Ishikawa (cell line): ENCODE results near the gene SLC22A15.

Experiments used
- CEBPB ChIP-seq: IDR thresholded peaks from 2 replicates; pipeline ENCODE4 v1.6.1; 2012
- CREB1 ChIP-seq: IDR thresholded peaks from 2 replicates; pipeline ENCODE4 v1.6.1; 2012; ENCODE audit warnings: low read depth
- EGR1 ChIP-seq: IDR thresholded peaks from 2 replicates; pipeline ENCODE4 v1.6.1; 2012
- EP300 ChIP-seq: IDR thresholded peaks from 2 replicates; pipeline ENCODE4 v1.6.1; 2012; ENCODE audit warnings: borderline replicate concordance
- FOXM1 ChIP-seq: IDR thresholded peaks from 2 replicates; pipeline ENCODE4 v1.6.1; 2012; ENCODE audit warnings: low read depth, borderline replicate concordance
- MAX ChIP-seq: IDR thresholded peaks from 2 replicates; pipeline ENCODE4 v1.6.1; 2012
- NFIC ChIP-seq: IDR thresholded peaks from 2 replicates; pipeline ENCODE4 v1.6.1; 2012
- RAD21 ChIP-seq: IDR thresholded peaks from 2 replicates; pipeline ENCODE4 v1.6.1; 2012; ENCODE audit warnings: low read depth
- REST ChIP-seq: IDR thresholded peaks from 2 replicates; pipeline ENCODE4 v1.6.1; 2012; ENCODE audit warnings: low read depth, mild to moderate bottlenecking
- TAF1 ChIP-seq: IDR thresholded peaks from 2 replicates; pipeline ENCODE4 v1.6.1; 2012; ENCODE audit warnings: low read depth, mild to moderate bottlenecking
- TCF12 ChIP-seq: IDR thresholded peaks from 2 replicates; pipeline ENCODE4 v1.6.1; 2012; ENCODE audit warnings: low read depth
- TEAD4 ChIP-seq: IDR thresholded peaks from 2 replicates; pipeline ENCODE4 v1.6.1; 2012
- USF1 ChIP-seq: IDR thresholded peaks from 2 replicates; pipeline ENCODE4 v1.6.1; 2012
- YY1 ChIP-seq: IDR thresholded peaks from 2 replicates; pipeline ENCODE4 v1.6.1; 2012; ENCODE audit warnings: low read depth
- ZBTB7A ChIP-seq: IDR thresholded peaks from 2 replicates; pipeline ENCODE4 v1.6.1; 2012; ENCODE audit warnings: low read depth

SLC22A15 gene

GRCh38 chr1:116062201-116062600 lies 85.9 kb downstream of the SLC22A15 start:
- TF ChIP-seq EP300 (no peak), USF1 (no peak), EGR1 (no peak), REST (no peak), TCF12 (no peak), MAX (no peak), ZBTB7A (no peak), CEBPB (no peak), TEAD4 (no peak), CREB1 (no peak)

- no peak for TF ChIP-seq EP300
- no peak for TF ChIP-seq CREB1
- TF ChIP-seq USF1 = no peak
- TF ChIP-seq TEAD4 = no peak
- TF ChIP-seq FOXM1 = no peak
- no peak for TF ChIP-seq RAD21
- no peak for TF ChIP-seq EGR1
- no peak for TF ChIP-seq ZBTB7A
- TF ChIP-seq TAF1 = no peak
- TF ChIP-seq REST = no peak
- no peak for TF ChIP-seq TCF12
- no peak for TF ChIP-seq MAX
- no peak for TF ChIP-seq YY1
- no peak for TF ChIP-seq NFIC
- no peak for TF ChIP-seq CEBPB
Measured at GRCh38 chr1:116064616-116065015, 88.3 kb downstream of the SLC22A15 start.

GRCh38 chr1:116066868-116067565 lies 90.7 kb downstream of the SLC22A15 start:
- TF ChIP-seq TAF1 (no peak), TEAD4 (no peak), CREB1 (no peak), RAD21 (no peak), TCF12 (no peak), MAX (no peak), USF1 (no peak), FOXM1 (no peak), NFIC (no peak), CEBPB (no peak), ZBTB7A (no peak), EP300 (no peak), YY1 (no peak), REST (no peak), EGR1 (no peak)

GRCh38 chr1:116067566-116067890 lies 91.2 kb downstream of the SLC22A15 start:
- no peak for TF ChIP-seq TCF12
- TF ChIP-seq ZBTB7A = no peak
- no peak for TF ChIP-seq YY1
- no peak for TF ChIP-seq TAF1
- TF ChIP-seq FOXM1 = no peak
- TF ChIP-seq CEBPB = no peak
- TF ChIP-seq EP300 = no peak
- TF ChIP-seq REST = no peak
- TF ChIP-seq RAD21 = no peak
- TF ChIP-seq TEAD4 = no peak
- no peak for TF ChIP-seq NFIC
